Measurements from ENCODE around the gene SCMH1. TPM values are rescaled to one million over a fixed set of nuclear protein-coding genes. Genes with fewer than 3 reads are reported as not detected.

SCMH1 gene
- total RNA-seq, 1 experiment from 2014 or later: 19.4 TPM

GRCh38 chr1:40979241-40980067, 262.7 kb downstream of the SCMH1 start, which contains the start of gene CTPS1 (continued):
- TF ChIP-seq, protein P1, sequence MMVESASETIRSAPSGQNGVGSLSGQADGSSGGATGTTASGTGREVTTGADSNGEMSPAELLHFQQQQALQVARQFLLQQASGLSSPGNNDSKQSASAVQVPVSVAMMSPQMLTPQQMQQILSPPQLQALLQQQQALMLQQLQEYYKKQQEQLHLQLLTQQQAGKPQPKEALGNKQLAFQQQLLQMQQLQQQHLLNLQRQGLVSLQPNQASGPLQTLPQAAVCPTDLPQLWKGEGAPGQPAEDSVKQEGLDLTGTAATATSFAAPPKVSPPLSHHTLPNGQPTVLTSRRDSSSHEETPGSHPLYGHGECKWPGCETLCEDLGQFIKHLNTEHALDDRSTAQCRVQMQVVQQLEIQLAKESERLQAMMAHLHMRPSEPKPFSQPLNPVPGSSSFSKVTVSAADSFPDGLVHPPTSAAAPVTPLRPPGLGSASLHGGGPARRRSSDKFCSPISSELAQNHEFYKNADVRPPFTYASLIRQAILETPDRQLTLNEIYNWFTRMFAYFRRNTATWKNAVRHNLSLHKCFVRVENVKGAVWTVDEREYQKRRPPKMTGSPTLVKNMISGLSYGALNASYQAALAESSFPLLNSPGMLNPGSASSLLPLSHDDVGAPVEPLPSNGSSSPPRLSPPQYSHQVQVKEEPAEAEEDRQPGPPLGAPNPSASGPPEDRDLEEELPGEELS (CRISPR knock-in tag; IDR thresholded peaks at IDR 0.05): no peak
- TF ChIP-seq TEAD4 (CRISPR knock-in tag; IDR thresholded peaks at IDR 0.05) (0 out of 2 replicates have a peak, but pooled peaks have one; percentile 14), ZNF425 (CRISPR knock-in tag; conservative IDR thresholded peaks at IDR 0.05) (no peak), CTCF (IDR thresholded peaks at IDR 0.05) (no peak), NFE2L1 (CRISPR knock-in tag; IDR thresholded peaks at IDR 0.05) (no peak), IRF2 (CRISPR knock-in tag; IDR thresholded peaks at IDR 0.05; ENCODE audit: borderline replicate concordance, low read depth) (no peak), CBFB (CRISPR knock-in tag; IDR thresholded peaks at IDR 0.05; ENCODE audit: low read depth) (no peak; the same call in 1 of the 2 replicates), ZNF416 (CRISPR knock-in tag; IDR thresholded peaks at IDR 0.05) (no peak), ZNF512 (CRISPR knock-in tag; IDR thresholded peaks at IDR 0.05; ENCODE audit: borderline replicate concordance) (no peak), MXD4 (CRISPR knock-in tag; IDR thresholded peaks at IDR 0.05; ENCODE audit: borderline replicate concordance) (no peak), ERG (CRISPR knock-in tag; IDR thresholded peaks at IDR 0.05) (no peak), STAT6 (CRISPR knock-in tag; conservative IDR thresholded peaks at IDR 0.05; ENCODE audit: low read depth) (no peak), SMAD3 (CRISPR knock-in tag; IDR thresholded peaks at IDR 0.05; ENCODE audit: borderline replicate concordance) (0 out of 2 replicates have a peak, but pooled peaks have one; percentile 17), PRRX2 (CRISPR knock-in tag; IDR thresholded peaks at IDR 0.05) (no peak), NR1H2 (CRISPR knock-in tag; IDR thresholded peaks at IDR 0.05) (no peak), ZNF121 (CRISPR knock-in tag; IDR thresholded peaks at IDR 0.05) (peak; percentile 65; the same call in 1 of the 2 replicates), GRHL2 (CRISPR knock-in tag; IDR thresholded peaks at IDR 0.05; ENCODE audit: insufficient replicate concordance, severe bottlenecking) (no peak), MLX (CRISPR knock-in tag; IDR thresholded peaks at IDR 0.05) (no peak), ZNF317 (CRISPR knock-in tag; IDR thresholded peaks at IDR 0.05; ENCODE audit: borderline replicate concordance, low read depth) (no peak)
- TF ChIP-seq, protein P2, sequence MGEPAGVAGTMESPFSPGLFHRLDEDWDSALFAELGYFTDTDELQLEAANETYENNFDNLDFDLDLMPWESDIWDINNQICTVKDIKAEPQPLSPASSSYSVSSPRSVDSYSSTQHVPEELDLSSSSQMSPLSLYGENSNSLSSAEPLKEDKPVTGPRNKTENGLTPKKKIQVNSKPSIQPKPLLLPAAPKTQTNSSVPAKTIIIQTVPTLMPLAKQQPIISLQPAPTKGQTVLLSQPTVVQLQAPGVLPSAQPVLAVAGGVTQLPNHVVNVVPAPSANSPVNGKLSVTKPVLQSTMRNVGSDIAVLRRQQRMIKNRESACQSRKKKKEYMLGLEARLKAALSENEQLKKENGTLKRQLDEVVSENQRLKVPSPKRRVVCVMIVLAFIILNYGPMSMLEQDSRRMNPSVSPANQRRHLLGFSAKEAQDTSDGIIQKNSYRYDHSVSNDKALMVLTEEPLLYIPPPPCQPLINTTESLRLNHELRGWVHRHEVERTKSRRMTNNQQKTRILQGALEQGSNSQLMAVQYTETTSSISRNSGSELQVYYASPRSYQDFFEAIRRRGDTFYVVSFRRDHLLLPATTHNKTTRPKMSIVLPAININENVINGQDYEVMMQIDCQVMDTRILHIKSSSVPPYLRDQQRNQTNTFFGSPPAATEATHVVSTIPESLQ (CRISPR knock-in tag; IDR thresholded peaks at IDR 0.05): no peak
- TF ChIP-seq, protein P3, sequence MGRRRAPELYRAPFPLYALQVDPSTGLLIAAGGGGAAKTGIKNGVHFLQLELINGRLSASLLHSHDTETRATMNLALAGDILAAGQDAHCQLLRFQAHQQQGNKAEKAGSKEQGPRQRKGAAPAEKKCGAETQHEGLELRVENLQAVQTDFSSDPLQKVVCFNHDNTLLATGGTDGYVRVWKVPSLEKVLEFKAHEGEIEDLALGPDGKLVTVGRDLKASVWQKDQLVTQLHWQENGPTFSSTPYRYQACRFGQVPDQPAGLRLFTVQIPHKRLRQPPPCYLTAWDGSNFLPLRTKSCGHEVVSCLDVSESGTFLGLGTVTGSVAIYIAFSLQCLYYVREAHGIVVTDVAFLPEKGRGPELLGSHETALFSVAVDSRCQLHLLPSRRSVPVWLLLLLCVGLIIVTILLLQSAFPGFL (CRISPR knock-in tag; IDR thresholded peaks at IDR 0.05; ENCODE audit: borderline replicate concordance): no peak
